Astrocyte of the spinal cord (primary cell): ENCODE data around the gene PHOX2B.
"Not testable (repeated sequence)": the region's sequence is repeated elsewhere in the genome, so short reads cannot be mapped to it uniquely, and the experiment has no call there.

Experiments
- DNase-seq: peaks from one replicate; pipeline ENCODE4 v3.0.0; 2011; ENCODE audit warnings: low read depth, low spot score
- H3K4me3 ChIP-seq: 2 replicates; pipeline ENCODE4 v1.5.1; 2011; ENCODE audit warnings: low read depth, mild to moderate bottlenecking, low read length, moderate library complexity
- in situ Hi-C: cut with HindIII; loops from 2 replicates; pipeline ENCODE4 v1.10.0; 2017; ENCODE audit warnings: low sequenced_read_pairs
- TF ChIP-seq, protein P1 (sequence below): IDR thresholded peaks from 2 replicates; pipeline ENCODE4 v1.5.1; 2012; ENCODE audit warnings: low read depth, mild to moderate bottlenecking, low read length, inconsistent platforms

Gene PHOX2B

DNA sequence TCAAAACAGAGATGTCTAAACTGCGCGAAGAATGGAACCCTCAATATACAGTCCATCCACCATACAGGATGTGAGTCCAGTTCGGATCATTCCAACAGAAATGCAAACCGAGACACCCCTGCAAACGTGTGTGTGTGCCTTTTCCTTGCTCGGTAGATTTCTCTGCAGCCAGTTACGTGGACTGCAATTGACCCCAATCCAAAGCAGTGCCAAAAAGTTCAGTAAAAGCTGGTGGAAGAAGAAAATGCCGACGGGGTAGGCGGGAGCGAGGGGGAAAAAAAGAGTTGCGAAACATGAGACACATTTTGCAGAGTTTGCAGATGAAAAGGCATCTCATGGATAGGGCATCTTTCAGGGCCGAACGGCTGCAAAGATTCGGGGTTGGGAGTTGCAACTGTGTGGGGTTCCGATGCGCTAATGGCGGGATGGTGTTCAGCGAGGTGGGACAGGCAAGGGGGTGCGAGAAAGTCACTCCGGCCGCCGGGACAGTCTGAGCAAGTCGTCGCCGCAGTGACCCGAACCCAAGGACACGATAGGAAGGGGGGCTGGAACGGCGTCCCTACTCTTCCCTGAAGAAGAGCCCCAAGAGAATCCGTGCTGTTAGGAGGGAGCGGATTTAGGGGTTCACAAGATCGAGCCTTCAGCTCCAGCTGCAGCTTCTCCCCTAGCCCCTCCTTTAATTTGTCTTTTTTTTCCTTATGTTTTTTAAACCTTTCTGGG lies 3.8 kb downstream of the PHOX2B start:
- in situ Hi-C loops = no loop called here
- TF ChIP-seq, protein P1, sequence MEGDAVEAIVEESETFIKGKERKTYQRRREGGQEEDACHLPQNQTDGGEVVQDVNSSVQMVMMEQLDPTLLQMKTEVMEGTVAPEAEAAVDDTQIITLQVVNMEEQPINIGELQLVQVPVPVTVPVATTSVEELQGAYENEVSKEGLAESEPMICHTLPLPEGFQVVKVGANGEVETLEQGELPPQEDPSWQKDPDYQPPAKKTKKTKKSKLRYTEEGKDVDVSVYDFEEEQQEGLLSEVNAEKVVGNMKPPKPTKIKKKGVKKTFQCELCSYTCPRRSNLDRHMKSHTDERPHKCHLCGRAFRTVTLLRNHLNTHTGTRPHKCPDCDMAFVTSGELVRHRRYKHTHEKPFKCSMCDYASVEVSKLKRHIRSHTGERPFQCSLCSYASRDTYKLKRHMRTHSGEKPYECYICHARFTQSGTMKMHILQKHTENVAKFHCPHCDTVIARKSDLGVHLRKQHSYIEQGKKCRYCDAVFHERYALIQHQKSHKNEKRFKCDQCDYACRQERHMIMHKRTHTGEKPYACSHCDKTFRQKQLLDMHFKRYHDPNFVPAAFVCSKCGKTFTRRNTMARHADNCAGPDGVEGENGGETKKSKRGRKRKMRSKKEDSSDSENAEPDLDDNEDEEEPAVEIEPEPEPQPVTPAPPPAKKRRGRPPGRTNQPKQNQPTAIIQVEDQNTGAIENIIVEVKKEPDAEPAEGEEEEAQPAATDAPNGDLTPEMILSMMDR = no peak
- no peak for DNase-seq
- no peak overlapping the region for H3K4me3 ChIP-seq

DNA sequence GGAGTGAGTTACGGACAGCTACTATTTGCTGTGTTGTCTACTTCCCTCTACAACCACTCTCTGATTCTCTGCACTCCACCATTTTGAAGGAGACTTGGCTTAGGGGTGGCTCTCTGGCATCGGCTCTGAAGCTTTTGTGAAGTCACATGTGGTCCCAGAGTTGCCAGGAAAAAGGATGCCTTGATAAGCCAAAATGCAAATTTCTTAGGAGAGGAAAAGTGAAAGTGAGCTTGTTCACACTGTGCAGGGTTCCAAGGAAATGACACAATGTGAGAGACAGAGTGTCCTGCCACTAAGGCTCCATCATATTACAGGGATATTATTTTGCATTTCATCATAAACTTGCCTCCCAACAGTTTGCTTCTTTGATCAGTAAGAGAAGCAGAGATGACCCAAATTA lies 7.2 kb downstream of the PHOX2B start:
- DNase-seq = no peak
- TF ChIP-seq, protein P1 = no peak
- in situ Hi-C loops = no loop called here
- no peak overlapping the region for H3K4me3 ChIP-seq

DNA sequence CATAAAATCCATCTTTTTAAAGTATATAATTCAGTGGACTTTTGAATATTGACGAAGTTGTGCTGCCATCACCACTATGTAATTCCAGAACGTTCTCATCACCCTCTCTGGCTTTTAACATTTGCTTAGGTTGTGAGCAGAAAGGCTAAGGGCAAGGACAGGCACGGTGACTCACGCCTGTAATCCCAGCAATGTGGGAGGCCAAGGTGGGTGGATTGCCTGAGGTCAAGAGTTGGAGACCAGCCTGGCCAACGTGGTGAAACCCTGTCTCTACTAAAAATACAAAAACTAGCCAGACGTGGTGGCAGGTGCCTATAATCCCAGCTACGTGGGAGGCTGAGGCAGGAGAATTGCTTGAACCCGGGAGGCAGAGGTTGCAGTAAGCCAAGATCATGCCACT lies 11.0 kb downstream of the PHOX2B start:
- DNase-seq, in situ Hi-C loops: not testable (repeated sequence)

DNA sequence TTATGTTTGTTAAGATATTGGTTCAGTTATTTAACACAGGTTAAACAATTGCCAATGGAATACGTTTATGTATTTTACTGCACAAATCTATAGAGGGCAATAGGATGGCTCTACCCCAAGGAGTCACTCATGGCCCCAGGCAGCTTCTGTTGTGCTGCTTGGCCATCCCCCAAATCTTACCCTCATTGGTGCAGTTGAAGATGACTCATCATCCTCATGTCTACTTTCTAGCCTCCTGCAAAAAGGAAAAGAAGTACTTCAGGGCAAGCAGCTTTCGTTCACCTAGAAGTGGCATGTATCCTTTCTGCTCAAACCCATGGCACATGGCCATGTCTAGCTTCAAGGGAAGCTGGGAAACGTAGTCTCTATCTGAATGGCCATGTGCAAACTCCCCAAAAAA lies 14.2 kb downstream of the PHOX2B start:
- in situ Hi-C loops = no loop called here
- no peak for DNase-seq
- H3K4me3 ChIP-seq = no peak overlapping the region
- TF ChIP-seq, protein P1 = no peak

More for the DNA sequence above, 11.0 kb downstream of the PHOX2B start:
- H3K4me3 ChIP-seq = not testable (repeated sequence)

DNA sequence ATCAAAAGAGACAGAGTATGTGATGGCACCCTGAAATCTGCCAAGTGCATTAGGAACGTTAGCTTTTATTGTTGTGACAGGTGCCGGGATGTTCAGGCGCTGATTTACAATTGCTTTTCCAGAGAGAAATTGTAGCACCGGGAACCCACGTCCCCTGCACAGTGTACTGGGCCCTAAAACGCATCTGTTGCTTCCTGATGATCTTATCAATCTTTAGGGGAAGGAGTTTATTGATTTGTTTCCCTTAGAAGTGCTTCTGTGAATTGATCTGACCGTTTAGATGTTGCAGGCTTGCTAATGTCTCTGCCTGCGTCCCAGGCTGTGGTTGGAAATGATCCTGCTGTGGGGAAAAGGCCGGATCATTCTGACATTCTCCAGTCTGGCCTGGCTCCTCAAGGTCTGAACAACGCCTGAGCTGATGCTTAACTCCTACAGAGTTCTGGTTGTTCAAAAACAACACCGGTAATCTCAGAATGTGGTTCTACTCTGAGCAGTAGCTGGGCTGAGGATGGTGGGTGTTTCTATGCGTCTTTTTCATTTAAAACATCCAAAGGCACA lies 16.9 kb downstream of the PHOX2B start:
- no peak for DNase-seq
- in situ Hi-C loops = no loop called here
- no peak overlapping the region for H3K4me3 ChIP-seq
- TF ChIP-seq, protein P1 = no peak

DNA sequence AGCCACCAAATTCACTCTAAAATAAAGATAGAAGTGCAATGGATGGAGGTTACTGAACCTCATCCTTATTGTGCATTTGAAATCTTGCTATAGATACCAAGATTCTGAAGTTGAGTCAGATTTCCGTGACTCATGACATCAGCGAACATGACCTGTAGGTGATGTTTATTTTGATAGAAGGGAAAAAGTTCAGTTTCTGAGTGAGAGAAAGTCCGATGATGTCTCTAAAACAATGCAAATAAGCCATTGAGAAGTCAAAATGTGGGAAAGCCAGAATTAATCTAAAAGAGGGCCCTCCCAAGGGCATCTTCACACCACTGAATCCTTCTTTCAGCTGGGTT lies 20.0 kb downstream of the PHOX2B start:
- no peak overlapping the region for H3K4me3 ChIP-seq
- TF ChIP-seq, protein P1 = no peak
- DNase-seq = no peak
- in situ Hi-C loops = no loop called here

DNA sequence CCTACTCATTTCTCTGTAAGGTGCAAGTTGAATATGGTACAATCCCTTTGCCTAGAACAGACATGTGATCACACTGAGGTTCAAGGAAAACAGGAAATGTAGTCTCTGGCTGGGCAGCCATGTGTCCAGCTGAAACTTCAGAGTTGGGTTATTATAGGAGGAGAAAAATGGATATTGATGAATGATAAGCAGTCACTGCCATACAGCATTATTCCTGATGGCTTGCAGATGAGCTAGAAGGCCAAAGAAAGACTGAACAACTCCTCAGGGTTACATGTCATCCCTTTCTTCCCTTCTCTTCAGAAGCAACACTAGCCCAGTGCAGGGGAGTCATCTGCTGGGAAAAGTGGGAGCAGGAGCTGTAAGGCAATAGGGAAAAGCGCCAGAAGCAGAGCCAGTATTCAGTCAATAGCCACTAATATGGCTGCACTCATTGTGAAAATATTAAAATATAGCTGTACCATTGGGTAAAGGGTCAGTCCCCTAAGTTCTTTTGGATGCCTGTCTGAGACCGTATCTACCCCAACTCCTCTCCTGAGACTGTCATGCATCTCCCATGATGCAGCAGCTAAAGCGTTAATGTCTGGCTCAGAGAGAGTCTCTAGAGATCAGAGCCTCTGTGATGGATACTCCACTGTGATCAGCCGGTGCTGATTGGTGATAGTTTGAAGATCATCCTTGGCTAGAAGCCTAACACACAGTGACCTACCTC lies 20.5 kb downstream of the PHOX2B start:
- in situ Hi-C loops = no loop called here
- H3K4me3 ChIP-seq = no peak overlapping the region
- DNase-seq = no peak
- TF ChIP-seq, protein P1 = no peak
